ENCODE data around the gene EXOC3L1. TPM values are rescaled to one million over a fixed set of nuclear protein-coding genes. Genes with fewer than 3 reads are reported as not detected.

Gene EXOC3L1
- total RNA-seq, 4 donors from 2014 or later: 3.0 to 6.7 TPM; not detected in 2

GRCh38 chr16:67198238-67198734, 8.3 kb upstream of the EXOC3L1 start:
- in situ Hi-C loops (cut with MboI; ENCODE audit: low pct_ligation_motif_present in 1 of 4, low pct_unique_long_range_greater_than_20kb in 1 of 4, low sequenced_read_pairs in 3 of 4) (no loop called here), intact Hi-C loops (cut with DNase I; ENCODE audit: low total_unique reads) (no loop called here)
- WGBS, 2 donors (ENCODE audit: low coverage in 1 of 2): 42% methylated on average over 12 of the region's 12 CpGs; no CpG with 5 or more reads in 1 of the 2 donors
- H3K36me3 ChIP-seq: peaks cover 0 to 50% (median 11%) of the 10 kb centered on the region in 4 donors
- H3K4me3 ChIP-seq: no peak overlapping the region
- H3K9me3 ChIP-seq: no peaks in the 10 kb centered on the region
- peak; percentile 78 for DNase-seq
- no peaks in the 10 kb centered on the region for H3K27me3 ChIP-seq
- peaks cover 4 to 28% (median 25%) of the 10 kb centered on the region in 4 donors for H3K4me1 ChIP-seq
- H3K27ac ChIP-seq: peak overlapping the region; percentile 86 to 93 (median 88)
- TF ChIP-seq POLR2AphosphoS5 (IDR thresholded peaks at IDR 0.05): peak in 2 of 3 donors; percentile 8 to 13
- TF ChIP-seq, protein P1, sequence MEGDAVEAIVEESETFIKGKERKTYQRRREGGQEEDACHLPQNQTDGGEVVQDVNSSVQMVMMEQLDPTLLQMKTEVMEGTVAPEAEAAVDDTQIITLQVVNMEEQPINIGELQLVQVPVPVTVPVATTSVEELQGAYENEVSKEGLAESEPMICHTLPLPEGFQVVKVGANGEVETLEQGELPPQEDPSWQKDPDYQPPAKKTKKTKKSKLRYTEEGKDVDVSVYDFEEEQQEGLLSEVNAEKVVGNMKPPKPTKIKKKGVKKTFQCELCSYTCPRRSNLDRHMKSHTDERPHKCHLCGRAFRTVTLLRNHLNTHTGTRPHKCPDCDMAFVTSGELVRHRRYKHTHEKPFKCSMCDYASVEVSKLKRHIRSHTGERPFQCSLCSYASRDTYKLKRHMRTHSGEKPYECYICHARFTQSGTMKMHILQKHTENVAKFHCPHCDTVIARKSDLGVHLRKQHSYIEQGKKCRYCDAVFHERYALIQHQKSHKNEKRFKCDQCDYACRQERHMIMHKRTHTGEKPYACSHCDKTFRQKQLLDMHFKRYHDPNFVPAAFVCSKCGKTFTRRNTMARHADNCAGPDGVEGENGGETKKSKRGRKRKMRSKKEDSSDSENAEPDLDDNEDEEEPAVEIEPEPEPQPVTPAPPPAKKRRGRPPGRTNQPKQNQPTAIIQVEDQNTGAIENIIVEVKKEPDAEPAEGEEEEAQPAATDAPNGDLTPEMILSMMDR (IDR thresholded peaks at IDR 0.05): peak; percentile 56 to 97 (median 80)
- no peak for TF ChIP-seq EP300 (IDR thresholded peaks at IDR 0.05; ENCODE audit: low read depth)

DNA sequence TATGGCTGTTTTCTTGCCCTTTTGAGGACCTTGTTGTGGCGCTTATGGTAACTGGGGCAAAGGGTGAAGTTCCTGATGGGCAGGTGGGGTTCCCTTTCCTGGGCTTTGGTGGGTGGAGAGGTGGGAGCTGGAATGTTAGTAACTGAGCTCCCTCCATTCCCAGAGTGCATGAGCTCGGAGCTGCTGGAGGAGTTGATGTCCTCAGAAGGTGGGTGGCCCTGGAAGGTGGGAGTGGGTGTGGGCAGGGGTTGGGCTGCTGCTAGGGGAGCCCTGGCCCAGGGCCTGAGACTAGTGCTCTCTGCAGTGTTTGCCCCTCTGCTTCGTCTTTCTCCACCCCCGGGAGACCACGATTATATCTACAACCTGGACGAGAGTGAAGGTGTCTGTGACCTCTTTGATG, 7.8 kb upstream of the EXOC3L1 start:
- Histone ChIP-seq H3K9me3 (no peaks in the 10 kb centered on the region), H3K27me3 (no peaks in the 10 kb centered on the region), H3K27ac (peak overlapping the region in 3 of 4 donors; percentile 88 to 93 (median 89)), H3K36me3 (peaks cover 0 to 47% (median 11%) of the 10 kb centered on the region in 4 donors), H3K4me1 (peaks cover 9 to 34% (median 31%) of the 10 kb centered on the region in 4 donors), H3K4me3 (no peak overlapping the region)
- in situ Hi-C loops (cut with MboI; ENCODE audit: low pct_ligation_motif_present in 1 of 4, low pct_unique_long_range_greater_than_20kb in 1 of 4, low sequenced_read_pairs in 3 of 4) (no loop called here), intact Hi-C loops (cut with DNase I; ENCODE audit: low total_unique reads) (no loop called here)
- no peak for TF ChIP-seq POLR2A (IDR thresholded peaks at IDR 0.05)
- TF ChIP-seq EP300 (IDR thresholded peaks at IDR 0.05; ENCODE audit: low read depth): no peak
- TF ChIP-seq, protein P1 (IDR thresholded peaks at IDR 0.05): no peak
- TF ChIP-seq POLR2AphosphoS5 (IDR thresholded peaks at IDR 0.05): no peak
- WGBS, 2 donors (ENCODE audit: low coverage in 1 of 2): 71% methylated on average over 6 of the region's 6 CpGs; no CpG with 5 or more reads in 1 of the 2 donors
- no peak for DNase-seq

DNA sequence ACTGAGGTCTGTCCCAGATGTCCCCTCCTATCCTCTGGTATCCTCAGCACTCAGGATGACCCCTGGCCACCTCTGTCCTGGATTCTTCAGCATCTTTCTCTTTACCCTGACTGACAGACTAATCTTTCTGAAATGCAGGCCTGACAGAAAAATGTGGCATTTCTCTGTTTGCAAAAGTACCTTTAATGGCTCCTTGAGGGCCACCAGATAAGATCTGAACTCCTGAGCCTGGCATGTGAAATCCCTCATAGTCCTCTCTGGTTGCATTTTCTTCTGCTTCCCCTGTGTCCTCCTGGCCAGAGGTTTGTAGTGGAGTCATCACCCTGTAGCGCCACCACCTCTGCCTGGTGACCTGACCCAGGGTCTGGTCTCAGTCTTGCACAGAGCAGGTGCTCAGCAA, 6.9 kb upstream of the EXOC3L1 start:
- no peak for DNase-seq
- in situ Hi-C loops (cut with MboI; ENCODE audit: low pct_ligation_motif_present in 1 of 4, low pct_unique_long_range_greater_than_20kb in 1 of 4, low sequenced_read_pairs in 3 of 4): no loop called here
- peaks cover 11 to 37% (median 34%) of the 10 kb centered on the region in 4 donors for H3K4me1 ChIP-seq
- H3K9me3 ChIP-seq: no peaks in the 10 kb centered on the region
- intact Hi-C loops (cut with DNase I; ENCODE audit: low total_unique reads): no loop called here
- WGBS, 2 donors (ENCODE audit: low coverage in 1 of 2): 100% methylated on average over 1 of the region's 1 CpG; no CpG with 5 or more reads in 1 of the 2 donors
- TF ChIP-seq POLR2A (IDR thresholded peaks at IDR 0.05): no peak
- TF ChIP-seq EP300 (IDR thresholded peaks at IDR 0.05; ENCODE audit: low read depth): no peak
- TF ChIP-seq POLR2AphosphoS5 (IDR thresholded peaks at IDR 0.05): no peak
- TF ChIP-seq, protein P1 (IDR thresholded peaks at IDR 0.05): no peak
- no peak overlapping the region for H3K4me3 ChIP-seq
- peaks cover 0 to 38% (median 11%) of the 10 kb centered on the region in 4 donors for H3K36me3 ChIP-seq
- H3K27me3 ChIP-seq: no peaks in the 10 kb centered on the region
- no peak overlapping the region for H3K27ac ChIP-seq

GRCh38 chr16:67195676-67196075, 5.7 kb upstream of the EXOC3L1 start:
- TF ChIP-seq, protein P1 (IDR thresholded peaks at IDR 0.05): no peak
- TF ChIP-seq EP300 (IDR thresholded peaks at IDR 0.05; ENCODE audit: low read depth) (no peak), POLR2A (IDR thresholded peaks at IDR 0.05) (no peak), POLR2AphosphoS5 (IDR thresholded peaks at IDR 0.05) (no peak)
- DNase-seq: no peak
- Histone ChIP-seq H3K36me3 (peaks cover 0 to 31% (median 11%) of the 10 kb centered on the region in 4 donors), H3K27ac (no peak overlapping the region), H3K4me1 (peaks cover 11 to 43% (median 37%) of the 10 kb centered on the region in 4 donors), H3K4me3 (no peak overlapping the region), H3K9me3 (no peaks in the 10 kb centered on the region), H3K27me3 (no peaks in the 10 kb centered on the region)
- intact Hi-C loops (cut with DNase I; ENCODE audit: low total_unique reads): no loop called here
- in situ Hi-C loops (cut with MboI; ENCODE audit: low pct_ligation_motif_present in 1 of 4, low pct_unique_long_range_greater_than_20kb in 1 of 4, low sequenced_read_pairs in 3 of 4): no loop called here
- 86% methylated on average over 5 of the region's 5 CpGs; no CpG with 5 or more reads in 1 of the 2 donors for WGBS, 2 donors (ENCODE audit: low coverage in 1 of 2)
